H4 (cell line): ENCODE results near the gene OR4C3. TPM values are rescaled to one million over a fixed set of nuclear protein-coding genes. Genes with fewer than 3 reads are reported as not detected.
A peak's percentile ranks its signal among the peaks of the same experiment; 100 is the strongest.
"Not testable (repeated sequence)": the region's sequence is repeated elsewhere in the genome, so short reads cannot be mapped to it uniquely, and the experiment has no call there.

Source experiments
- DNase-seq: peaks from one replicate; pipeline ENCODE4 v3.0.0-alpha.2; 2015; ENCODE audit warnings: low spot score
- total RNA-seq: library from RNA; depleted of rRNA; stranded (reverse); fragments of >200 nt; shearing (Covaris generic); gene quantifications from 2 replicates; pipeline ENCODE4 v1.2.3, GENCODE V29; 2014; rRNA removed

The OR4C3 gene
- not detected in 2 replicates for total RNA-seq

DNA sequence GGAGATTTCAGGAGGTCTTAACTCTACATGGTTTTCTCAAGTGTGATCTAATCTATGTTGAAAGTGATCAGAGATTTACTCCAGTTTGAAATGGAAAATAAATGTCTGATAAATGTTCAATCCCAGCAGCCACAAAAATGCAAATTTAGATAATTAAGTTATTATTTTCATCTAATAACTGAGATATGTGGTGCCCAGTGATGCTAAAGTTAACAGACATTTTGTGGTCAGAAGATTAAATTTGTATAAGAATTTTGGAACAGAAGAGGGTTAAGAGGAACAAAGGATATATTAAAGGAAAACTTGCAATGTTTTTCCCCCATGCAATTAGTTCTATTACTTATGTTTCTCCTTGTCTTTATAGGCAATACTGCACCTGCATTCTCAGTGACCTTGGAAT is at the start of gene OR4C3:
TSS of gene OR4C3 (plus strand) at position 301 of the 400 bp plus-strand sequence. CDS start 102 bp downstream, outside the sequence.
- DNase-seq, result not testable (repeated sequence)

DNA sequence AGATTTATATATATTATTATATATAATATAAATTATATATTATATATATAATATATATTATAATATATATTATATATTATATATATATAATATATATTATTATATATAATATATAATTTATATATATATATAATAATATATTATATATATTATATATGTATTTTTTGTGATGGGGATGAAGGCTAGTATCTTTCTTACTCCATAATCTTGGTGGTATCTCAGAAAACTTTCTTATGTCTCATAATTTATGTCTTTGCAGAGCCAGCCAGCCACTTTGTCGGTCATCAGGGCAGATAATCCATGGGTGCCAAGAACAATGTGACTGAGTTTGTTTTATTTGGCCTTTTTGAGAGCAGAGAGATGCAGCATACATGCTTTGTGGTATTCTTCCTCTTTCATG is 18.8 kb upstream of the OR4C3 start, which contains the start of gene OR4S1:
TSS of gene OR4S1 (plus strand) at position 301 of the 400 bp plus-strand sequence. CDS start at position 301, 0 bp downstream.
- no peak for DNase-seq

DNA sequence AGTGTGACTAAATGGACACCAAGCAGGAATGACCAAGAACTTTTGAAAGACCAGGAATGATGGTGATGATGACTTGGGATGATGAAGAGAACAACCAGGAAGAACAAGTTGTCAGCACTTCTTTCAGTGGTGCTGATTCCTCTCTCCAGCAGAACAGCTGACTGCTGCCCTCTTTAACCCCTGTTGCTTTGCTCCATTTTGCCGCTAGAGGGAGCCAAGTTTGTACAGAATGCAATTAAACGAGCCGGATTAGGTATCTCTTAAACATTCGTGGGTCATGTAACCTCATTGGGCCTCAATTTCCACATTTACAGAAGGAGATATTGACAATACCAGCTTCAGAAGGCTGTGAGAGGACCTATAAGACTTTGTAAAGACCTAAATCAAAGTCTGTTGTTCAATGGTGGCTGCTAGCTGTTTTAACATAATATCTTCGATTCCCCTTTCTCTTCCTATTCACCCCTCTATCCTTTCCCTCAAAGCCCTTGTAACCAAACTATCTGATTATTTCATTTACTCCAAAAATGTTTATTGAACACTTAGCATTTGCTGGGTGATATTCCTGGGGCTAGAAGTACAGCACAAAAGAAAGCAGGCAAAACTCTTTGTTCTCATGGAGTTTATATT is 16.8 kb upstream of the OR4C3 start:
- peak; percentile 43 for DNase-seq

DNA sequence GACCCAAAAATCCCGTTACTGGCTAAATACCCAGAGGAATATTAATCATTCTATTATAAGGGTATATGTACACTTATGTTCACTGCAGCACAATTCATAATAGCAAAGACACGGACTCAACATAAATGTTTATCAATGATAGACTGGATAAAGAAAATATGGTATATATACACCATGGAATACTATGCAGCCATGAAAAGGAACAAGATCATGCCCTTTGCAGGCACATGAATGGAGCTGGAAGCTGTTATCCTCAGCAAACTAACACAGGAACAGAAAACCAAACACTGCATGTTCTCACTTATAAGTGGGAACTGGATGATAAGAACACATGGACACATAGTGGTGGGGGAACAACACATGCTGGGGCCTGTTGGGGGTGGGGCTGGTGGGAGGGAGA is 11.1 kb upstream of the OR4C3 start:
- DNase-seq, result not testable (repeated sequence)

DNA sequence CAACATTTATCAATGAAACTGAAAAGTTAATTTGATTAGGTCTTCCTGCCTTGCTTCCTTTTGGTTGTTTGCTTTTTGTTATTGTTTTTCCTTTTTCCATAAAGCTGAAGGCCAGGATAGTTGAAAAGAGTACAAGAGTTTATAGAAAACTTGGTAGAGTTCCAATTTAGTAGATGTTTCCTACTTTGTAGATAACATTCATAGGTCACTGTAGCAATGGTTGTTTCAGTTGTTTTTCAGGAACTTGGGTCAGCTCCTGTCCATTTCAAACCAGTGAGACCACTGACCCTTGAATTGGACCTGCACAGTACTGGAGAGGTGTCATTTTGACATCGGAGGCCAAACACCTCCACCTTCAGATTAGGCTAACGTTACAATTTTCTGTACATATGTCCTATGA is 4.9 kb upstream of the OR4C3 start:
- DNase-seq, result not testable (repeated sequence)

DNA sequence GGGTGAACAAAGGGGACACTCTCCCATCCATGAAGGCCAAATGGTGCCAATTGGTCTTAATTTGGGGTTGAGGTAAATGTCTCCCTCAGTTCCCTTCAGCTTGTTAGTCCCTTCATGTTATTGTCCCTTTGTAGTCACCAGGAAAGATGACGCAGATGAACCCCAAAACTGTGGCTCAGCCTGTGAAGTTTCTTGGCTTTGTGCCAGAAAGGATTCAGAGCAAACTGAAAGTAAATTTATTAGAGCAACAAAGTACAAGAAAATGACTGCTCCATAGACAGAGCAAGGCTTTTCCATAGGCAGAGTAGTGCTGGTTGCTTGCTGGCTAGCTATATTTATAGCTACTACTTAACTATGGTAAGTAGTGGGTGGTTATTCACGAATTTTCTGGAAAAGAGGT is 16.7 kb downstream of the OR4C3 start:
- no peak for DNase-seq

DNA sequence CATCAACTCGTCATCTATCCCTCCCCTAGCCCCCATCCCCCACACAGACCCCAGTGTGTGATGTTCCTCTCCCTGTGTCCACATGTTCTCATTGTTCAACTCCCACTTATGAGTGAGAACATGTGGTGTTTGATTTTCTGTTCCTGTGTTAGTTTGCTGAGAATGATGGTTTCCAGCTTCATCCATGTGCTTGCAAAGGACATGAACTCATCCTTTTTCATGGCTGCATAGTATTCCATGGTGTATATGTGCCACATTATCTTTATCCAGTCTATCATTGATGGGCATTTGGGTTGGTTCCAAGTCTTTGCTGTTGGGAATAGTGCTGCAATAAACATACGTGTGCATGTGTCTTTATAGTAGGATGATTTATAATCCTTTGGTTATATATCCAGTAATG is 17.8 kb downstream of the OR4C3 start:
- DNase-seq, result not testable (repeated sequence)

DNA sequence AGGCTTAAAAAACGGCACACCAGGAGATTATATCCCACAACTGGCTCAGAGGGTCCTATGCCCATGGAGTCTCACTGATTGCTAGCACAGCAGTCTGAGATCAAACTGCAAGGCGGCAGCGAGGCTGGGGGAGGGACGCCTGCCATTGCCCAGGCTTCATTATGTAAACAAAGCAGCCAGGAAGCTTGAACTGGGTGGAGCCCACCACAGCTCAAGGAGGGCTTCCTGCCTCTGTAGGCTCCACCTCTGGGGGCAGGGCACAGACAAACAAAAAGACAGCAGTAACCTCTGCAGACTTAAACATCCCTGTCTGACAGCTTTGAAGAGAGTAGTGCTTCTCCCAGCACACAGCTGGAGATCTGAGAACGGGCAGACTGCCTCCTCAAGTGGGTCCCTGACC is 21.6 kb downstream of the OR4C3 start:
- not testable (repeated sequence) for DNase-seq

DNA sequence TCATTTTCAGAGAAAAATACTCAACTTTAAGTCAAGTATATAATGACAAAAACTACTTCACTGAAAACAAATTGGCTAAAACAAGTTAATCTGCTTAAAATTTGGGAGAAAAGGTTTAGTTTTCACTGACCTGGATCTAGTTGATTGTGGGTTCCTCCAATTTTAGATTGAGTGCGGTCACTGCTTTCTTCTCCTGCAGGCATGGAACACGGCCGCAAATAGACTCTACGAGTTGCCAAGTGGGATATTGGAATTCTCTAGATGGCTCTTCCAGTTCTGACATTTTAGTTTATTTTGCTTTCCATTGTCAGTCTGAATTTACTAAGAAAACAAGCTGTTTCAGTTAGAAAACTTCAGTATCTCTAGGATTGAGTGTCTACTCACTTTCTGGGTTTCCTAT is 29.3 kb downstream of the OR4C3 start:
- DNase-seq, result no peak

DNA sequence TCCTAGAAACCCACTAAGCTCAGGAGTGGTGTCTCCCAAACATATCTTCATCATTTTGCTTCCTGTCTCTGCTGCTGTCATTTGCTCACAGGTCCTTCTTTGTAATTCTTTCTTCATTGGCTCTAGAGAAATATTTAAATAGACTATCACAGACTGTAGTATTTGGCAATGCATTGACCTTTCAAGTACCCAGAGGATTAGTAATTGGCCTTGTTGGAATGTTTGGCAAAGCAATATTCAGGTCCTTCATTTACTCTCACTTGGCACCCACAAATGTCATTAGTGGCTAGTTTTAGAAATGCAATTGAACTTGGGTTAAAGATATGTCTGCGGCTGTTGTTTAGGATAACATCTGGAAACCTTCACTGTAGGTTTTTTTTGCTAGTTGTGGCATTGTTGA is 30.0 kb downstream of the OR4C3 start:
- no peak for DNase-seq

DNA sequence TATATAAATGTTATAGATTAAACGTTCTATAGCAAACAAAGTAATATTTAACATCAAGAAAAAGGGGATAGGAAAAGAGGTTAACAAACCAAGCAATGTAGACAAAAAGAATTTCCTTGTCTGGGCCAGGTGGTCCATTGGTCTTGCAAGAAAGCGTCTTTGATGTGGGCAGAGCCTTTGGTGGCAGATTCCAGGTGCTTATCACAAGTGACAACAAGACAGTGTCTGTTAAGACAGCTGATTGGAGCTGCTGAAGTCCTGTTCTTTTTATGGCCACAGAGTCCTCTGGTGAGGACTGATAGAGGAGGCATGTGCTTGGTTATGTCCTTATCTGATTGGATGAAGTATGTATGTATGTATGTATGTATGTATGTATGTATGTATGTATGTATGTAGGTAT is 36.6 kb downstream of the OR4C3 start:
- not testable (repeated sequence) for DNase-seq

DNA sequence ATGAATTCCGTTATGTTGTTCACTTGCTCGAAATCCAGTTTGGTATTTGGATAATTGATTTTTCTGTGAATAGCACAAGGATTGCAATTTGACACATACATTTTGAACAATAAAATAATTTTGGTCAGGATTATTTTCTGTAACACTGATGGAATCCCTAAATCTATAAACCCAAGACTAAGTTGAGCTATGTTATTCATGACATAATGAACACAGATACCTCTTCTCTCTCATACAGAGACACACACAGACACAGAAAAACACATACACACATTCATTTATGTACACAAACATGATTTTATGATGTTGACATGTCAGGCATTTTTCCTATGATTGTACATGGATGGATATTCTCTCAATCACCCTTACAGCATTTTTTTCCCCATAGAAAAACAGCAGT is 41.6 kb downstream of the OR4C3 start, which contains the start of gene OR4C5:
TSS of gene OR4C5 (minus strand) at position 101 of the 400 bp plus-strand sequence. CDS start at position 101, 0 bp downstream.
- DNase-seq, result no peak

Other genes with a start within 250 kb of the OR4C3 start
- gene OR4B1, start 108.1 kb upstream of the OR4C3 start, total RNA-seq, result not detected in 2 replicates
- not detected in 2 replicates for gene OR4X2, start 79.8 kb upstream of the OR4C3 start, total RNA-seq
- not detected in 2 replicates for gene OR4X1, start 61.1 kb upstream of the OR4C3 start, total RNA-seq
- gene OR4S1, start 18.7 kb upstream of the OR4C3 start, total RNA-seq, result not detected in 2 replicates
- not detected in 2 replicates for gene OR4C5, start 41.5 kb downstream of the OR4C3 start, total RNA-seq
- gene OR4A47, start 163.9 kb downstream of the OR4C3 start, total RNA-seq, result not detected in 2 replicates